Activated naive CD4-positive, alpha-beta T cell treated with anti-CD3 and anti-CD28 coated beads, Interleukin-2, amount 50 U/mL, for 16 hours (primary cell): Measurements from ENCODE around the gene ARID3A.
"Not testable (repeated sequence)": the region's sequence is repeated elsewhere in the genome, so short reads cannot be mapped to it uniquely, and the experiment has no call there.

ENCODE experiments used
- DNase-seq: peaks from one replicate; pipeline ENCODE4 v3.0.0-alpha.2; 2020

ARID3A gene

GRCh38 chr19:948842-949496, 23.1 kb downstream of the ARID3A start:
- DNase-seq = no peak

GRCh38 chr19:950352-951066, 24.7 kb downstream of the ARID3A start:
- no peak for DNase-seq

- DNase-seq = no peak
These were observed 26.3 kb downstream of the ARID3A start for GRCh38 chr19:952049-952679.

DNA sequence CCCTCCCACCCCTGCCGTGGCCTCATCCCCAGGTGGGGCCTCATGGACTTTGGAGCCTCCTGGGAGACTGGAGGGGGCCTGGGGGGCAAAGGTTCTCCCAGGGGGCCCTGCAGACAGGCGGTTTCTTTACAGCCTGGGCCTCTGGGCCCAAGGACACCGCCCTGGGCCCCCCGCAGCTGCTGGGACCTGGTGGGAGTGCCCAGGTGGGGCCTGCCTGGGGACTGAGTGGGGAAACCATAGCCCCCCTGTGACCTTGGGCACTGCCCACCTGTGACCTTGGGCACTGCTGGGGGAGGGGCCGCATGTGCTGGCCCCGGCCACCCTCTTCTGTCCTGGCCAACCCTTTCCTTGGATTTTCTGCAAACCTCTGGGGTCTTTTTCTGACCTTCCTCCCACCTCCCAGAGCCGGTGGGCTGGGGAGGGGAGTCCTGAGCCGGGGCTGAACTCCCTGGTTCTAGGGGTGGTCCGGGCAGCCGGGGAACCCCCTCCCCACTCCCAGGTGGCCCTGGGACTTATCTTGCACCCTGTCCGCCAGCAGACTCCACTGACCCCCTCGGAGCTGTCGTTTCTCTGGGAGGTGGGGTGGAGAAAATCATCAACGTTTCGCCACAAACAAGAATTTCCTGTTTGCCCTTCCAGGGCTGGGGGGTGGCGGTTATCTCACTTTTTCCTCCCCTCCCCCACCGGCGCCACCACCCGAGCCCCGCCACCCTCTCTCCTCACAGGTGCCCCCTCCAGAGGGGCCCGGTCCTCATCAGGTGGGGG, 27.0 kb downstream of the ARID3A start:
- no peak for DNase-seq

DNA sequence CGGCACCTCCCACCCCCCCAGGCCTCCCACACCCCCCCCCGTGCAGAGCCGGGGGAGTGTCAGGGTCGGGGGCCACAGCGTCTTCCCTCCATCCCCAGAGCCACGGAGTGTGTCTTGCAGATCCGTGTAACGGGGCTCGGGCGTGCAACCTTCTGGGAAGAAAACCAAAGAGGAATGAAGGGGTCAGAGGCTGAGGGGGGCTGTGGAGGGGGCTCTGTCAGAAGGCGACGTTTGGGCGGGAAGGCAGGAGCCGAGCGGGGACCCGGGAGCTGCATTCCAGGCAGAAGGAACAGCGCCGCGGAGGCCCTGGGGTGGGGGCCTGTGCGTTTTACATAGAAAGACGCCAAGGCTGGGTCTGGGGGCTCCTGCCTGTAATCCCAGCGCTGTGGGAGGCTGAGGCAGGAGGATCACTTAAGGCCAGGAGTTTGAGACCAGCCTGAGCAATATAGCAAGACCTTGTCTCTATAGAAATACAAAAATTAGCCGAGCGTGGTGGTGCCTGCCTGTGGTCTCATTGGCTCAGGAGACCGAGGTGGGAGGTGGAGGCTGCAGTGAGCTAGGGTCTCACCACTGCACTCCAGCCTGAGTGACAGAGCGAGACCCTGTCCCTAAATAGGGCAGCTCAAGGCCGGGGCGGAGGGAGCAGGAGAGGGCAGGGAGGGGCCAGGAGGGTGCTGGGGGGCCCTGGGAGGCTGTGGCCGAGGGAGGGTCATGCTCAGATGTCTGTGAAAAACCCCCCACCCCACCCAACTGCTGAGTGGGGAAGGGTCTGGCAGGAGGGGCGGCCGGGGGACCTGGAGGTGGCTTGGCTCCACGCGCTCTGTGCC, 27.8 kb downstream of the ARID3A start:
- DNase-seq = no peak

- no peak for DNase-seq
These were observed 28.4 kb downstream of the ARID3A start for GRCh38 chr19:954272-954671.

DNA sequence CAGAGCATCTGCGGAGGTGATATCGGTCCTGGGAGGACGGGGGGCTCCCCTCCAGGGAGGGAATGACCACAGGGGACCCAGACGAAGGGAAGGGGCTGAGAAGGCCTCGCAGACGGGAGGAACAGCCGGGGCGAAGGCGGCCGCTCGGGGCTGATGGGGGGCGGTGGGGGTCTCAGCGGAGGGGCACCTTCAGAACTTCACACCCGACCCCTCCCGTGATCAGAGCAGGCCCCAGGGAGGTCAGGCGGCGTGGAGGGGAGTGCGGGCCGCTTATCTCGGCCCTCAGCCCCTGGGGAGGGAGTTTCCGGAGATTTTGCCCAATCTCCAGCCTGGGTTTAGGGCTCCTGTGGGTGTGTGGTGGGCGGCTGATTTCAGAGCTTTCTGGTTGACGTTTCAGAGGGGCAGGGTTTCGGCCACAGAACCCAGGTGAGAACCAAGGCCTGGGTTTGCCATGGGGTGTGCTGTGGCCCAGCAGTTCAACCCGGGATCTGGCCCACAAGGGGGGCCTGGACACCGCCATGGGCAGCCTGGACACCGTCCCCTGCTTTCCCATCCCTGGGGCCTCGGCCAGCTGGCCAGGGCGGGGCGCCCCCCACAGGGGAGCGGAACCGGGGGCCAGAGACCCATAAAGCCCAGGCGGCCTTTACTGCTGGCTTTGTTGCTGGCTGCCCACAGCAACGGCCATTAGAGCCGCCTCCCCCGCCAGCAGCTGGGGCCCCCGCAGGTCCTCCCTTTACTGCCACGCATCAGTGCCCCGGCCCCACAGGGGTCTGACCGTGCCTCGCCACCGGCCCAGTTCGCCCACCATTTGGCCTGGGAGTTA, 29.0 kb downstream of the ARID3A start:
- no peak for DNase-seq

DNA sequence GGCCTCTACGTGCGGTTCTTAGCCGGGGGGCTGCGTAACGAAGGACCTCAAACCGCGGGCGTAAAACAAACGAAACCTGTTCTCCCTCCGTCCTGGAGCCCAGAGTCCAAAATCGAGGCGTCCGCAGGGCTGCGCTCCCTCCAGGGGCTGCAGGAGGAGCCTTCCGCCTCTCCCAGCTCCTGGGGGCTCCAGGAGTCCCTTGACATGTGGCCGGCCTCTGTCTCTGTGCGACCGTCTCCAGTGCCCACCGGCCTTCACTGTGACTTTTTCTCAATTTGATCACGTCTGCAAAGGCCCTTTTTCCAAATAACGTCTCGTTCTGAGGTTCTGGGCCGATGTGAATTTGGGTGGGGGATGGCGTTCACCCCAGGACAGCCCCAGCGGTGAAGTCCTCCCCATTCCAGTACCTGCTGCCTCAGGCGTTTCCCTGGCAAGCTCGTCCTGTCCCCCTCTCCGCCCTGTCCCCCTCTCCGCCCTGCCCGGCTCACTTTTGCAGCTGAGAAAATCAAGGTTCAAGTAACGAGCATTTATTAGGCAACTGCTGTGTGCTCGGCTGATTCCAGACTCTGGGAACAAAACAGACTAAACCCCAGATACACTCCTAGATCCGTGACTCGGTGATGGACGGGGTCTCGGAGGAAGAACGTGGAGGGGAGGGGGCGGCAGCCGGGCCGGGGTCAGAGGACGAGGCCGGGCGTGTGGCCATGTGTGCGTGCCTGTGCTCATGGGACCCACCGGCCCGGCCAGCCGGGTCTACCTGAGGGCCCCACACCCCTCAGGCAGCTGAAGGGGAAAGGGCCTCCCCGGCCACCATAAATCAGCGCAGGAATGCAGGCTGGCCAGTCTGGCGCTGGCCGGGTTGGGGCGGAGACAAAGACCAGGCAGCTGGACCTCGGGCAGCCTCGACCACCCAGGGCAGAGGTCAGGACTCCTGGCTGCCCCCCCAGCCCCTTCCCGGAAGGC, 30.2 kb downstream of the ARID3A start:
- DNase-seq = no peak

DNA sequence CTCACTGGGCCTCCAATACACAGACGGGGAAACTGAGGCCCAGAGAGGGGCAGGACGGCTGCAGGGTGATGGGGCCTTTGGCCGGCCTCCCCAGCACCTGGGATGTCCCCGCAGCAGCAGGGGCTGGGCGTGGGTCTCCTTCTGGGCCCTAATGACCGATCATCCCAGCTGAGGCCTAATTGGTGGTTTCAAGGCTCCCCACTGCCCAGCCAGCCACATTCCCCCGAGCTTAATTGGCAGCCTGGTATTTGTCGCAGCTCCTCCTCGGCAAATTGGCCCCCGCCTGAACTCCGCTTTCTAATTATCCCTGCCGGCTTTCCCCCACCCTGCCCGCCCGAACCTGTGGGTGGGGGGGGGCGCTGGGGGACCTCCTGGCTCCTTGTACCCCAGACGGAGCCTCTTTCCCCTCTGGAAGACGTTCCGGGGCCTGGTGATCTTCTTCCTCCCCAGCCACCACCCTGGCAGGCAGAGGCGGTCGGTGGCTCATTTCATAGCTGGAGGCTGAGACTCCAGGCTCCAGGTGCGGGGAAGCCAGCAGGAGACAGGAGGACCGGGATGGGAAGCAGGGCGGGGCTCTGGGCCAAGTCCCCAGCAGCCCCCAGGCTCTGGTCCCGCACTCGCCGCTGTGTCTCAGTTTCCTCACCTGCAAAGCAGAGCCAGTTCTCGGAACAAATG, 31.1 kb downstream of the ARID3A start:
- DNase-seq = no peak

GRCh38 chr19:957578-957977, 31.7 kb downstream of the ARID3A start:
- not testable (repeated sequence) for DNase-seq

- peak; percentile 58 for DNase-seq
These were observed 33.4 kb downstream of the ARID3A start for GRCh38 chr19:958967-959855.

DNA sequence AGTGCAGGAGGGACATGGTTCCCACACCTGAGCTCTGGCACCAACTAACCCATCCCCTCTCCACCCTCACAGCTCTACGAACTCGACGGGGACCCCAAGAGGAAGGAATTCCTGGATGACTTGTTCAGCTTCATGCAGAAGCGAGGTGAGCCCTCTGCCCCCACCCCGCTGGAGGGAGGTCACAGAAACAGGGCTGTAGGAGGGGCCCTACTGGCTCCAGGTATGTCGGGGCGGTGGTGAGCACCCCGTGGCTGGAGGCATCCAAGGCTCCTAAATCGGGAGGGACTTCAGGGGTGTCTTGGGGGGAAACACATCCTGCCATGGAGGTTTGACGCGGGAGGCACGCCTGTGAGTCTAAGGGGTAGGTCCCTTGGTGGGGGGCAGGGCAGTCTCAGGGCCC, 34.2 kb downstream of the ARID3A start:
- no peak for DNase-seq

- no peak for DNase-seq
These were observed 34.7 kb downstream of the ARID3A start for GRCh38 chr19:960601-960938.

DNA sequence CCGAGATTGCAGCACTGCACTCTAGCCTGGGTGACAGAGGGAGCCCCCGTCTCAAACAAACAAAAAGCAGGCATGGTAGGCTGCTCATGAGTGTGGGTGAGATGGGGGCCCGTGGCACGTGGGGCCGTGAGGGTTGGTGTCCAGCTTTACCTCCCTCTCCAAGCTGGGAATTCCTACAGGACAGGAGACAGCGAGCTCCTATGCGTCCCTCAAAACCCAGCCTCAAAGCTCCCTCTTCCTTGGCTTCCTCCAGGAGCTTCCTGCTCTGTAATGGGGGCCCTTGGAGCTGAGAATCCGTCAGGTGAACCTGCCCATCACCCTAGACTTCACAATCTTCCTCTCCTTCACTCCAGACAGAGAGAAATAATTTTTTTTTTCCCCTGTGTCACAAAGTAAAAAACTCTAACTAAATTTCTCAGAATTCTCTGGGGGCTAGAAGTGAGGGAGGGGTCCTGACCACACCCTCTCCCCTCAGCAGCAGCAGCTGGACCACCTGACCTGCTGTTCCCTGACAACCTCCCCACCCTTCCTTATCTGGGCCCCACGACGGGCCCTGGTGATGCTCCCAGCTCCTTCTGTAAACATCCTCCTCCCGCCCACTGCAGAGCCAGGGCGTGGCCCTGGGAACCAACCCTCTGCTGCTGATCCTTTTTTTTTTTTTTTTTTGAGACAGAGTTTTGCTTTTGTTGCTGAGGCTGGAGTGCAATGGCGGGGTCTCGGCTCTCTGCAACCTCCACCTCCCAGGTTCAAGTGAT, 36.2 kb downstream of the ARID3A start:
- no peak for DNase-seq

- DNase-seq = no peak
These were observed 37.0 kb downstream of the ARID3A start for GRCh38 chr19:962683-963400.

DNA sequence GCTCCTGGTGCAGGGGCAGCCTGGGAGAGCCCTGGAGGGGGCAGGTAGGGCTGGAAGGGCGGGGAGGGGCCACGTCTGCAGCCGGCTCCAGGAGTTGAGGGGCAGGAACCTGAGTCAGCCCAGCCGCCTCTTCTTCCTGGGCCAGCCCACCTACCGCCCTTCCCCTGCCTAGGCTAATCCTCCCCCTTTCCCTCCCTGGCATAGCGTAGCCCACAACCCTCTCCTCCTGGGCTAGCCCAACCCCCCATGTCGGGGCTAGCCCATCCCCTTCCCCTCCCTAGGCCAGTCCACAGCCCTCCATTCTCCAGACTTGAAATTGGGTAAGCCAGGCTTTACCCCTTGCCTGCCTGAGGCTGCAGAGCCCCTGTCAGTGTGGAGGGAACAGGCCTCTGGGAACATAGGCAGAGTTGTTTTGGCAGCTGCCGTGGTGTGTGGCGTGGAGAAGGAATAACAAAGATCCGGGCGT, 37.7 kb downstream of the ARID3A start:
- no peak for DNase-seq

- no peak for DNase-seq
These were observed 38.3 kb downstream of the ARID3A start for GRCh38 chr19:964116-964520.
